HG02642 (cell line): ENCODE measurements around the gene ADAMTS2.

Experiments used
- ATAC-seq: cut with Tn5 transposase; IDR thresholded peaks from one replicate; pipeline ENCODE4 v1.9.1; 2021; ENCODE audit warnings: mild to moderate bottlenecking; ENCODE audit not compliant: unreplicated experiment, poor library complexity

Gene ADAMTS2

DNA sequence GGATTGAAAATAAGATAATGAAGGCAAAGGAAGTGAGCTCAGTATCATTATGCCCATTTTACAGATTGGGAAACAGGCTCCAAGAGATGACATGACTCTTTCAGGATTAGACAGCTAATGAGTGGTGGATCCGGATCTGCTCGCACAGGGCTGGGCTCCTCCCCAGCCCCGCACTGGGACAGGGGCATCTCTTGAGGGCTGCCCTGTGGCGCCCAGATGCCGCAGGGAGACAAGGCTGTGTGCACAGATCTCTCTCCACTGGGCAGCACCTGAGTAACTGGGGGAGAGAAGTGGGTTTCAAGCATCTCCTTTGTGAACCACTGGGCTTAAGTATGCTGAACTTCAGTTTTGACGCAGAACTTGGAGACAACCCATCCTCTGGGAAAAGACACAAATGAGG, 43.9 kb downstream of the ADAMTS2 start:
- no peak for ATAC-seq

DNA sequence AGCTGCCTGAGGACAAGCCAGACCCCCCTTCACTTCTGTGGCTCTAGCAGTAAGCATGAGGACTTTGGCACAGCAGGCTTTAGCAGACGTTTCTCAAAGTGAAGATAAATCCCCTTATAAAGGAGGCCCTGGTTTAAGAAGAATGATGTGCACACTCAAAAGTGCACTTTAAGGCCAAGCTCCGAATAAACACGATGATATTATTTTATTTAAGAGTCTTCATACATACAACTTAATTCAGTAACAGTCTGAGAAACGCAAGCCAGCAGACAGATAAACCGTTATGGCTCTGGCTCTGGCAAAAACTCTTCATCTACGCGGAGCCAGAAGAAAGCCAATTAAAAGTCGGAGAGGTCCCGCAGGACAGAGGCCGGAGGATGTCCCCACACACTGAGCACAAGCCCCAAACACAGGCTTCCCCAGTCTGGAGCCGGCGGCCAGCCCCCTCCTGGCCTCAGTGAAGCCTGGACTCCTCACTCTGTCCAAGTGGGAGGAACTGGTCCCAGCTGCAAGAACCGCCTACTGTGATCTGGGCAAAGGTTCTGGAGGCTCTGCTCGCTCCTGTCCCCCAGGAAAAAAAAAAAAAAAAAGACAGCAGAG, 44.6 kb downstream of the ADAMTS2 start:
- ATAC-seq, result no peak

DNA sequence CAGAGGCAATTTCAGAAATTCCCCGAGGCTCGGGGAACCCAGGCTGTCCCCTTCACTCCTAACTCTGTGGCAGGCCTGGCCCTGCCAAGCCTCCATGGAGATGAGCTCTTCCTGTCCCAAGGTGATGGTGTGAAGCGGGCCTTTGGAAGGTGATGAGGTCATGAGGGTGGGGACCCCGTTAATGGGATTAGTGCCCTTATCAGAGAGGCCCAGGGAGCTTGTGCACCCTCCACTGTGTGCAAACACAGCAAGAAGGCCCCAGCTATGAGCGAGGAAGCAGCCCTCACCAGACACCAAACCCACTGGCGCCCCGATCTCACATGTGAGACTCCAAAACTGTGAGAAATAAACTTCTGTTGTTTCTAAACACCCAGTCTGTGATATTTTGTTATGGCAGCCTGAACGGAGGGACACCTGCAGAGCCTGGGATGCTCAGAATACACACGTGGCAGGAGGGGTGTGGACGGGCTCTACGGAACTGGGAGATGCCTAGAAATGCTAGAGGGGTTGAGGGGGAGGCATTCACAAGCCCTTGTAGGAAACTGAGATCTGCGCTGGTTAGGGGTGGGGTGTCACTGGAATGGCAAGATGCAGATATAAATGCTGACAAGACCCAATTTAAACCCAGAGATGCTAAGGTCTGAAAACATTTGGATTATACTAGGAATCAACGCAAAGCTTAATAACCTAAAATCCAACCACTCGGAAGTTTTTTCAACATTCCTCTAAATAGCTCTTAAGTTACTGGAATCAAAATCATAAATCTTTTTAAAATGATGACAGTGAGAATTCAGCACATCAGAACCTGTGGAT, 46.9 kb downstream of the ADAMTS2 start:
- no peak for ATAC-seq

DNA sequence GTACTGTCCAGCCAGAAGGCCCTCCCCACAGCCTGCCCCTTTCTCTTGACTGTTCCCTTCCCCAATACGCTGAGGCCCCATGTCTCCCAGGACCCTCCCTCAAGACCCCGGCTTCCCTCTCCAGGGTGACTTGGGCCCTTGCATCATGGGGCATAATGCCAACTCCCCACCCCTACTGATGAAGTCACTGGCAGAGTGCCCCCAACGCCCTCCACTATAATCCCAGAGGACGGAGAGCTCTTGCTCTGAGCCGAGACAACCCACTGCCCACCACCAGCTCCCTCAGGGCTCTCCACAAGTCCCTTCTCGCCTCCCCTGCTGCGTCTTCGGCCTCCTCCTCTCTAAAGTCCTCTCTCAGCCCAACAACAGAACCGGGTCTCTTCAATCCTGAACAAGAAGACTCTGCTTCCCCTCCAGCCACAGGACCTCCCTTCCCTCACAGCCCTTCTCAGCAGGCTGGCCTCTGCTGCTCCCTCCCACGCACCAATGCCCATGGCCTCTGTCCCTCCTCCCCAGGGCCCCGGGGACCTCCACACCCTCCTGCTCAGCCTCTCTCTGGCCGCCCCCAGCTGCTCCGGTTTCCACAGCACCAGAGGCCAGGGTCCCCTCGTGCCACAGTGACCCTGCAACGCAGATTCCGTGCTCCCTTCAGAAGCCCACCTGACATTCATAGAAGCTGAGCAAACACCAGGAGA, 47.6 kb downstream of the ADAMTS2 start:
- ATAC-seq, result no peak

DNA sequence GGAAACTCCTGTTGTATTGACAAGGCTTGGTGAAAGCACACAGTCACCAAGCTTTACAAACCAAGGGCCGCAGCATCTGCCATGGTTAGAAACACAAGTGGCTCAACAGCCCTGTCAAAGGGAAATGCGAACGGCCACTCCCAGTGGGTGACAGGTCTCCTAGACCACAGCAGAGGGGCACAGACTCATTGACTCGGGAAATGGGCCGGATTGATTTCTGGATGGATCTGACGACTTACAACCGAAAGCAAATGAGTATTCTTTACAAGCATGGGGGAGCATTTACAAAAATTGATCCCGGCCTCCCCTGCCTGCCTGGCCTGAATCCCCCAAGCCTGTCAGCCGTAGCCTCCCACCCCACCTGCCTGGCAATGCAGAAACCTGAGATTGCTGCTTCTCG, 48.2 kb downstream of the ADAMTS2 start:
- no peak for ATAC-seq

DNA sequence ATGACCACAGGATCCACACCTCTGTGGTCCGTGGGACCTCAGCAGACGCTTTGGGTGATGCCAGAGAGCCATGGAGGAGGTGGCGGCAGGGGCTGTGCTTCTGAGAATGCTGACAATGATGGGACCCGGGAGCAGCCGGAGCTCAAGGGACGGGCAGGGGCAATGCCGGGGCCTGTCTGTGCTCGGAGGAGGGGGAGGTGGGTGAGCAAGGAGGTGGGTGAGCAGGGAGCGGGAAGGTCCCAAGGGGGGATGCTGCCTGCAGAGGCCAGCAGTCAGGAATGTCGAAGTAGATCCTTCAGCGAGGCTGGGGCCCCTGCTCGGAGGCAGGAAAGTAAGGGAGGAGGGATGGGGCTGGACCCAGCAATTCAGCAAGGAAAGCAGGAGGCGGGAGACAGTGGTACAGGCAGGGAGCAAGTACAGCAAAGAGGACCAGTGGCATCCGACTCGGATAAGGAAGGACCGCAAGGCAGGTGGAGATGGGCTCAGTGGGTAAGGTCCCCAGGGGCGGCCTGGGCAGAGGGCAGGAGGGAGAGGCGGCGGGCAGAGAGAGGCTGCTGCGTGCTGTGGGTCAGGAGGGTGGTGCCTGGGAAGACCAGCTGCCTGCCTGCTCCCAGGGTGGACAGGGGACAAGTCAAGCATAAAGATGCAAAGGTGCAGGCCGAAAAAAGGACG, 49.0 kb downstream of the ADAMTS2 start:
- ATAC-seq, result no peak

DNA sequence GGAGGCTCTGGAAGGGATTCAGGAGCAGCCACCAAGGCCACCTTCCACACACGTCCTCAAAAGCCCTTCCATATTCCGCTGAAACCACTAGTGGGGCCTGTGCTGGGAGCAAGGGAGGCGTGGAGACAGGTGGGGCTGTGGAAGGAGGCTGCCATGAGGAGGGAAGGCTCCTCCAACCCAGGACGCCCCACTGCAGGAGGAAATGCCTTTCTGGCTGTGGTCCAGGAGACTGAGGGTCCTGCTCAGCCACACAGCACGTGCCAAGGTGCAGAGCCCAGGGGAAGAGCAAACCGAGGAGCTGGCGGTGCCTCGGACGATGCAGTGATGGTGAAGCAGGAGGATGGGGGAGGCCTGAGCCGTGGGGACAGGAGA, 49.5 kb downstream of the ADAMTS2 start:
- ATAC-seq, result no peak

DNA sequence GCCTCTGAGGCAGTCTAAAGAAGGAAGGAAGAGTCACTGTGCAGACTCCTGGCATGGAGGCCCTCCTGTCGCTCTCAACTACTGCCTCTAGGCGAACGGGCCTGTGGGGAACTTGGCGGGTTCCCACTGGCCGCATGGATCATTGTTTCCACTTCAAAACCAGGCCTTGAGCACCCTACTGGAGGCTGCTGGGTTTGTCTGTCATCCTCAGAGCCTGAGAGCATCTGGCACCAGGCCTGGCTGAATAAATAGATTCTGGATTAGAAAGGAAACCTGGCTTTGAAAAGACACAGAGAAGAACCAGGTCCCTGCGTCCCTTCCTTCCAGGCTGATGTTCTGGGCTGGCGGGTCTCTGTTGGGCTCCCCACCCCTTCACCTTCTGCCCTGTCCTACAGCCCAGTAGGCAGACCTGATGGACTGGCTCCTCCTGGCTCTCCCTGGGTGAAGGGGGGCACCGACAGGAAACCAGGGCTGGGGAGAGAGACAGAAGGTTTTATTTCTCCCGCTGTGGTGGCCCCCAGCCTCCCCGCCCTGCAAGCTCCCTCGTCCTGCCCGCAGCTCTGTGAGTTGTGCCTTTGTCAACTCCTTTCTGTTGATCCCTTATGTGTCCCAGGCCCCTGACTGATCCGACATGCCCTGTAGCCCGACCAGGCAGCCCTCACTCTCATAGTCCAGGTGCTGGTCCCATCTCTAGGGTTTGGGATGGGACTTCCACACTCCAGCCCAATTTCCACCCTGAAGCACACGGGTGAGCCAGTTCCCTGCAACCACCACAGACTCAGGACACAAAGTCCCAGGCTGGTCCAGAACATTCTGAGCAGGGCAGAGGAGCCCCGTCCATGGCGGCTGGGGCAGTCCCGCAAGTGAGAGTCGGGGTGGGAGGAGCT, 50.1 kb downstream of the ADAMTS2 start:
- no peak for ATAC-seq

DNA sequence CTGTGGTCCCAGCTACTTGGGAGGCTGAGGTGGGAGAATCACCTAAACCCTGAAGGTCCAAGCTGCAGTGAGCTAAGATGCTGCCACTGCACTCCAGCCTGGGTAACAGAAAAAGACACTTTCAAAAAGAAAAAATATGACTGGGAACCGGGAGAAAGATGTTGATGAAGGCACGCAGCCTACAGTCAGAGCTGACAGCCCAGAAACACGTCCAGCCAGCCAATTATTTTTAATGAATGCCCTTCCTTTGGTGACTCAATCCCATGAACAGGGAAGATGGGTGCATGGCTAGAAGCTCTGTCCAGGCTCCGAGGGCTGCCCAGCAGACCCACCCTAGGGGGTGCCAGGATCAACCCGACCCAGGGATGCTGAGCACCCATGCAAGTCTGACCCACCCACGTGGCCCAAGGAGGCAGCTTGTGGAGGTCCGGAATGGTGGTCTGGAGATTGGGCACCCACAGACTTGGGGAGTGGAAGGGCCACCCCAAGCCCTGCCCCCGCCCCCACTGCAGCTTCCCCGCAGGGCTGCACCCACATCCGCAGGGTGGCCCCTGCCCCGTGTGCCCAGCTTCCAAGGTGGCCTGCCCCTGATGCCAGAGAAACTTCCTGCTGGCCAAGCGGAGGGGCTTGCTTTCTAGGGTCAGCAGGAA, 51.0 kb downstream of the ADAMTS2 start:
- ATAC-seq, result no peak

DNA sequence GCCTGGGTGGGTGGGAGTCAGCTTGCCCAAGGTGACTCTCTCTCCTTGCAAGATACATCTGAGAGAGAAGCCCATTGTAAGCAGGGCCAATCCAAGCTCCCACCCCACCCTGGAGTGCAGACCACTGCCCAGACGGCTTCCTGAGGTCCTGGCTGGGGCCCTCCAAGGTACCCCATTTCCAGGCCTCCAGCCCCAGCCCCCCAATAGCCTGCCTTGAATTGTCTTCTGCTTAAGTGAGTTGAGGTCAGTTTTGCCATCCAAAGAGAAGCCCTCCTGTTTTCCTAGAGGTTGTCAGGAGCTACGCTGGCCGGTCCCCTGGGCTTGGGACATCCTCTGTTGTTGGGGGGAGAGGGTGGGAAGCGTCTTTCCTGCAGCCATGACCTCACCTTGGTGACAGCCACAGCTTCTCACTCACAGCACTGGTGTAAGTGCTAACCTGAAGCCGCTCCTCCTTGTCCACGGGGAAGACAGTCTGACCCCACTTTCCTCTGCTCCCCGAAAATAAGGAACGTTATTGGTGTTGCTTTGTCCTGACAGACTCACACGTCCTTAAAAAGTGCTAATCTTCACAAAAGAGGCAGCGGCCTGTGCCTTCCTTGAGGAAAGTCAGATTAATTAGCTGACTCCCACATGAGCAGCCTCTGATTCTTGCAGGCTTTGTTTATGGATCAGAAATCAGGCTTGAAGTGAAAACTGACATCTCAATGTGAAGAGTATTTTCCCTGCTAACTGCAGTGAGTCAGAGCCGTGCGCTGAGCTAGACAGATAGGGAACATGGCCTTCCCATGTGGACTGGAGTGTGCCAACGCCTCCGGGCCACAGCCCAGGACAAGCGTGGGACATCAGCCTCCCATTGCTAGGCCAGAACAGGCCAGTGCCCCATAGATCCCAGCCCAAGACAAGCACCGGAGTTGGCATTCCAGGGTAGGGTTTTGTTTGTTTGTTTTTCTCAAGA, 52.3 kb downstream of the ADAMTS2 start:
- no peak for ATAC-seq

DNA sequence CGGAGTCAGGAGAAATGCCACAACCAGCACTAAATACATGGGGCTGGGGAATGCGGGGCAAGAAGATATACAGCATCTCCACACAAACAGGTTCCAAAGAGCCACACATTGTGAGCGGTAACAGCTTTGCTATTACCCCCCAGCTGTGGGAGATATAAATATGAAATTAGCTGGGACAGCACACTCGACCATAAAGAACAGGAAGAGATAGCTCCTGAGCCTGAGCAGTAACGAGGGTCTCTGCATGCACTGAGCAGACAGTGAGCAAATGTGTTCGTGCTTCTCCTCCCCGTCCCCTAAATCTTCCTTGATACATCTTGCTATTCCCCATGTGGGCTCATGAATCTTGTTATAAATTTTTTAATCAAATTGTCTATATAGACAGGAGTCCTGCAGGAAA, 53.1 kb downstream of the ADAMTS2 start:
- no peak for ATAC-seq

DNA sequence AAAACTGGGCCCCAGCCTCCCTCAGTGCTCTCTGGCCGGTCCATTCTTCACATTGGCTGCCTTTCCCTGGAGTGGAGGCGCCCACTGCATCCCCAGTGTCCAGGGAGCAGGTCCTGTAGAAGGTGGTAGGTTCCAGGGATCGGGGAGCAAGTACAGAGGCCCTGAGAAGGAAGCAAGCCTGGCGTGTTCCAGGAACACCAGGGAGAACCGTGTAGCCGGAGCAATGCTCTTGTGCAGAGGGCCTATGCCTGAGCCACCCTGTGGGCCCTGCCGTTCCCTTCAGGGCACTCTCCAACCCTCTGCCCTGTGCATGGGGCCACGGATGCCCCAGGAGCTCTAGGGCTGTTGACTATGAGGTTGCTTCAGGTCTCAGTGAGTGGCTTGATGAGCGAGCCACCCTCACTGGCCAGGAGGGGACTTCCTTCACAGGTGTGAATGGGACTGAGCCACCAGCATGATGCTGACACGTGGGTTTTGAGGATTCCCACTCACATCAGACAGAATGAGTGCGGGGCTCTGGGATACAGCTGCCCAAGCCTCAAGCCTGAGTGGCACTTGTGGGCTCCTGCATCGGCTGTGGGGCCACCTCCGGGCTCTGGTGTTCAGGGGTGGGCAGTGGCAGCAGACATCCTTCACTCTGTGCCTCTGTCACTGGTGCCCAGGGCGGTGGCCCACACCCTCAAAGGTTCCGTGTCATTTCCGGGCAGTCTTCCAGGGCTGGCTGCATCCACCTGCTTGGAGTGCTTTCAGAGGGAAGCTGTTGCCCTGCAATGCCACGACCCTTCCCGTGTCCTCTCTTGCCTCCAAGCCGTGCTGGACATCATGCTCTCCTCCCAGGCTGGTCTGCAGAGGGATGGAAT, 54.4 kb downstream of the ADAMTS2 start:
- no peak for ATAC-seq

DNA sequence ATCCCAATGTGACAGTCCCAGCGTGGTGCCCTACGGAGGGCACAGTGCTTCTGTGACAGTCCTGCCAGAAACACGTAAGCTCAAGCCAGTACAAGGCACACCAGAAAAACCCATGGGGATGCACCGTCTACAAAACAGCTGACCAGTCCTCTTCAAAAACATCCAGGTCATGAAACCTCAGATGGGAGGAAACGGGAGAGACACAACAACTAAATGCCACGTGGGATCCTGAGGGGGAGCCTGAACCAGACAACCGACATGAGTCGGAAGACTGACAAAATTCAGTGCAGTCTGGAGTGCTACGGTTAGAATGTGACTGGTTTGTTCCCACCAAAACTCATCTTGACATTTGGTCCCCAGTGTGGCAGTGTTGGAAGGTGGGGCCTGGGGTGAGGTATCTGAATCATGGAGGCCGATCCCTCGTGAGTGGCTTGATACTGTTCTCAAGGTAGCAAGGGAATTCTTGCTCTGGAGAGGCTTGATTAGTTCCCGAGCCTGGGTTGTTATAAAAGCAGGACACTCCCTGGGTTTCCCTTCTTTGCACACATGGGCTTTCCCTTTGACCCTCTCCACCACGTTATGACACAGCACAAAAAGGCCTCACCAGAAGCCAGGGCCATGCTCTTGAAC, 55.4 kb downstream of the ADAMTS2 start:
- no peak for ATAC-seq

DNA sequence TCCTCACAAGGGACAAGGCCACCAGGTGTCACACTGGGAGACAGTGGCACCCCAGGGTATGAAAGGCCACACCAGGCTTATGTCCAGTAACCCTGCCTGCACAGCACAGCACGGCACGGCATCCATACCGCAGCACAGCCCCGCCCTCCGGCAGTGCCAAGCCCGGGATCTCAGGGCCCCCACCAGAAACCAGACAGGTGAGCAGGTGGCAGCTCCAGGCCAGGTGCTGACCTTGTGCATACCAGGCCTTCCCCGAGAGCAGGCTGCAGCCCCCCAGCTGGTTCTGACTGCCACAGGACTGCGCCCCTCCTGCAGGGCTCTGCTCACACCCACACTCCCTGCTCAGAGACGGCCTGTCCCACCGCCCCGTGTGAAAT, 56.5 kb downstream of the ADAMTS2 start:
- ATAC-seq, result no peak

DNA sequence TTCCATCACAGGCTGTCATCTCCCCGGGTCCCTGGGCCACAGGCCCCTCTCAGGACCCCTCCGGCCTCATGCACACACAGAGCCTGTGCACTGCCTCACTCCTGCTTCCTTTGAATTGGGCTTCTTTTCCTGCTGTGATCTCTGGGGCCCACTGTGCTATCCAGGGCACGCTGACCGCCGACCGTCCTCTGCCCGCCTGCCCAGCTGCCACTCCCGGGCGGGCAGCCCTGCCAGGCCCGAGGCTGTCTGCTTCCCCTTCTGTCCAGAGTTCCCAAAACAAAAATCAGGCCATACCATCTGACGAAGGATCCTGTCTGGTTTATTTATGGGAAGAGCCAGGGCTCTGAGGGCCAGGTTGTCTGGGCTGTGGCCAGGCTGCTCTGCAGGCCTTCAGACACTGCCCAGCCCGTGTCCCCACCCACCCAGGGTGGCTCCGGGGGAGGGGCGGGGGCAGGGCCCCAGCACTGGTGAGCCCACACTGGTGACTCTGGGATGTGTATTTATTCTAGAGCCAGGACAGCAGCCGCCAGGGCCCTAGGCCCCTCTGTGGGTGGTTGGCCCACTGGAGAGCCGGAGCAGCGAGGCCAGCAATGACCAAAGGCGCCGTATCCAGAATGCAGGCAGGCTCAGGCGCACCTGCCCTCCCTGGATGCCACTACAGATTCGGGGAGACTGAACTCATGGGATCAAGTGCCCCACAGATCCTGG, 57.0 kb downstream of the ADAMTS2 start:
- no peak for ATAC-seq

DNA sequence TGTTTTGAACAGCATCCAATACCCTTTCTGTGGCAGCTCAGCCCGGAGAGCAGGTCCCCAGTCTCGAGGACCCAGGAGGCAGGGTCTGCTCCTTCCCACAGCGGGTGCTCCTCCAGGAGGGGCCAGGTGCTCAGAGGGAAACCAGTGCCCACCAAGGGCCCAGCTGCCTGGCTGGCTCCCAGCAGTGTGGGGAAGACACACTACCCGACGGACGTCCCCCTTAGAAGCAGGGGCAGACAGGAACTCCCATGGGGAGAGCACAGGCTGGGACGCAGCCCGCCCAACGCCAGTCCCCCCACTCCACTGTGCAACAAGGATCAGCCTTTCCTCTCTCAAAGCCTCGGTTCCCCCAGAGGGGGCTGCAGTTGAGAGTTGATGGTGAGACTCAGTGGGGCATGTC, 57.6 kb downstream of the ADAMTS2 start:
- no peak for ATAC-seq

DNA sequence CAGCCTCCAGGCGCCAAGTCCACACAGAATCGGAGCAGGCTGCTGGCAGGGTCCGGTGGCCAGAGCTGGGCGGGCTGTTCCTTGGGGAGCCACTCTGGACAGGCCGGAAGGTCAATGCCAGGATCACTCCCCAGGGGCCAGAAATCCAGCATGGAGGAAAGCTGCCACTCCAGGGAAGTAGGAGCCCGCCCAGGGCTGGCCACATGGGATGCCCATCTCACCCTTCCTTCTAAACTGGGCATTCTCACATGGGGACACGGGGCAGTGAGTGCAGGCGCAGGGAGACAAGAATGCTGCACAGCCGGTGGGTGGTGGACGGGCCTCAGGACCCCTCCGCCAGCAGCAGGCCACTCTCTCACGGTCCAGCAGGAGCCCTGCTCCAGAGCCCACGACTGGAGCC, 58.2 kb downstream of the ADAMTS2 start:
- no peak for ATAC-seq
